ENCODE results near the gene DAZAP1. TPM values are rescaled to one million over a fixed set of nuclear protein-coding genes. Genes with fewer than 3 reads are reported as not detected.
A peak's percentile ranks its signal among the peaks of the same experiment; 100 is the strongest.

DAZAP1 gene
- total and polyA plus RNA-seq, 4 donors: 5.4 to 45.0 (median 29.7) TPM

- peaks cover 0 to 26% (median 8%) of the 10 kb centered on the region in 4 donors for H3K4me1 ChIP-seq (ENCODE audit: control insufficient read depth in 4 of 4, insufficient read depth in 4 of 4, low read length in 3 of 4)
- 66% methylated on average over 31 of the region's 31 CpGs for WGBS
- H3K36me3 ChIP-seq (ENCODE audit: control insufficient read depth in 4 of 4, insufficient read depth in 3 of 4, low read depth in 1 of 4, low read length in 3 of 4): peaks cover 9 to 49% (median 34%) of the 10 kb centered on the region in 4 donors
- peak overlapping the region in 1 of 2 donors; percentile 59 for H3K27ac ChIP-seq (ENCODE audit: low read depth in 1 of 2, low read length in 2 of 2)
- DNase-seq (ENCODE audit: low spot score): no peak
- H3K9ac ChIP-seq (ENCODE audit: low read depth in 1 of 2, low read length in 2 of 2): peak overlapping the region in 1 of 2 donors; percentile 12
- H3K4me3 ChIP-seq (ENCODE audit: low read depth in 1 of 3, low read length in 3 of 3): no peak overlapping the region
- H3K9me3 ChIP-seq (ENCODE audit: control insufficient read depth in 4 of 4, low read length in 3 of 4): no peaks in the 10 kb centered on the region
- H3K27me3 ChIP-seq (ENCODE audit: control insufficient read depth in 4 of 4, insufficient read depth in 4 of 4, low read length in 3 of 4): no peaks in the 10 kb centered on the region
- peak in 1 of 2 donors; percentile 38 for TF ChIP-seq RXRA (IDR thresholded peaks at IDR 0.05)
- no peak for TF ChIP-seq FOXA2 (IDR thresholded peaks at IDR 0.05)
- TF ChIP-seq, protein P1, sequence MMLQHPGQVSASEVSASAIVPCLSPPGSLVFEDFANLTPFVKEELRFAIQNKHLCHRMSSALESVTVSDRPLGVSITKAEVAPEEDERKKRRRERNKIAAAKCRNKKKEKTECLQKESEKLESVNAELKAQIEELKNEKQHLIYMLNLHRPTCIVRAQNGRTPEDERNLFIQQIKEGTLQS (IDR thresholded peaks at IDR 0.05): no peak
- TF ChIP-seq HNF4A (conservative IDR thresholded peaks at IDR 0.05): no peak
- TF ChIP-seq, protein P2, sequence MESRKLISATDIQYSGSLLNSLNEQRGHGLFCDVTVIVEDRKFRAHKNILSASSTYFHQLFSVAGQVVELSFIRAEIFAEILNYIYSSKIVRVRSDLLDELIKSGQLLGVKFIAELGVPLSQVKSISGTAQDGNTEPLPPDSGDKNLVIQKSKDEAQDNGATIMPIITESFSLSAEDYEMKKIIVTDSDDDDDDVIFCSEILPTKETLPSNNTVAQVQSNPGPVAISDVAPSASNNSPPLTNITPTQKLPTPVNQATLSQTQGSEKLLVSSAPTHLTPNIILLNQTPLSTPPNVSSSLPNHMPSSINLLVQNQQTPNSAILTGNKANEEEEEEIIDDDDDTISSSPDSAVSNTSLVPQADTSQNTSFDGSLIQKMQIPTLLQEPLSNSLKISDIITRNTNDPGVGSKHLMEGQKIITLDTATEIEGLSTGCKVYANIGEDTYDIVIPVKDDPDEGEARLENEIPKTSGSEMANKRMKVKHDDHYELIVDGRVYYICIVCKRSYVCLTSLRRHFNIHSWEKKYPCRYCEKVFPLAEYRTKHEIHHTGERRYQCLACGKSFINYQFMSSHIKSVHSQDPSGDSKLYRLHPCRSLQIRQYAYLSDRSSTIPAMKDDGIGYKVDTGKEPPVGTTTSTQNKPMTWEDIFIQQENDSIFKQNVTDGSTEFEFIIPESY (IDR thresholded peaks at IDR 0.05): no peak
- TF ChIP-seq SP1 (IDR thresholded peaks at IDR 0.05): no peak
- no peak for TF ChIP-seq HNF4G (IDR thresholded peaks at IDR 0.05)
- TF ChIP-seq JUND (IDR thresholded peaks at IDR 0.05): no peak
- no peak for TF ChIP-seq FOXA1 (IDR thresholded peaks at IDR 0.05)
- TF ChIP-seq NR2F2 (IDR thresholded peaks at IDR 0.05): no peak
- TF ChIP-seq RAD21 (IDR thresholded peaks at IDR 0.05): no peak
- peak in 1 of 2 donors; percentile 26 for TF ChIP-seq EGR1 (IDR thresholded peaks at IDR 0.05; ENCODE audit: low read depth in 2 of 2)
- TF ChIP-seq YY1 (IDR thresholded peaks at IDR 0.05): peak; percentile 20
Observed at GRCh38 chr19:1360818-1361461, 46.4 kb upstream of the DAZAP1 start.

DNA sequence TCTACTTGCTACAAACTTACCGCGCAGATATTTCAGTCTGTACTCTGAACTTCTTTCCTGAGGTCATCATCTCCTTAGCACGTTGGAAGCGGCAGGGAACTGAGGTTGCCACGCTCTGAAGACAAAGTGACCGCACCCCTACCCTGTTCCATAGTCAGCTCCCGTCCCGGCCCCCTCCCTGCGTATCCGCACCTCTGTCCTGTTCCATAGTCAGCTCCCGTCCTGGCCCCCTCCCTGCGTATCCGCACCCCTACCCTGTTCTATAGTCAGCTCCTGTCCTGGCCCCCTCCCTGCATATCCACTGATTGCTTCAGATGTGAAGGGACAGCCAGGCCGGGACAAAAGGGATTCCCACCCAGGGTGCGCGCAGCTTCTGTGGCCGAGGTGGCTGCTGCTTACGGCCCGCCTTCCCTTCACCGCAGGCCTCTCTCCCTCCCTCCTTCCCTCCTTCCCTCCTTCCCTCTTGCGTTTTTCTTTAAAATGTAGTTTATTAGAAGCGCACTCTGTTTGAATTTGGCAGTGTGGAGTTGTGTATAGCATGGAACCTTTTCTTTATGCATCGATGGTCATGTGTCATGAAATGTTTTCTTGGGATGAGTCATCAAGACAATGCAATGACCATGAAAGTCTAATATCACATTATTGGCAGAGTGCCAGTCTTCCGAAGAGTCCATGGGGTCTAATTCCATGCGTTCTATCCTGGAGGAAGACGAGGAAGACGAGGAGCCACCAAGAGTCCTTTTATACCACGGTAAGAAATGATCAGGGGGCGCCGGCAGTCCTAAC is 45.6 kb upstream of the DAZAP1 start:
- Histone ChIP-seq H3K4me3 (ENCODE audit: low read depth in 1 of 3, low read length in 3 of 3) (no peak overlapping the region), H3K36me3 (ENCODE audit: control insufficient read depth in 4 of 4, insufficient read depth in 3 of 4, low read depth in 1 of 4, low read length in 3 of 4) (peaks cover 9 to 53% (median 40%) of the 10 kb centered on the region in 4 donors), H3K27me3 (ENCODE audit: control insufficient read depth in 4 of 4, insufficient read depth in 4 of 4, low read length in 3 of 4) (no peaks in the 10 kb centered on the region), H3K27ac (ENCODE audit: low read depth in 1 of 2, low read length in 2 of 2) (peak overlapping the region in 1 of 2 donors; percentile 59), H3K9me3 (ENCODE audit: control insufficient read depth in 4 of 4, low read length in 3 of 4) (no peaks in the 10 kb centered on the region), H3K4me1 (ENCODE audit: control insufficient read depth in 4 of 4, insufficient read depth in 4 of 4, low read length in 3 of 4) (peaks cover 0 to 18% (median 1%) of the 10 kb centered on the region in 4 donors), H3K9ac (ENCODE audit: low read depth in 1 of 2, low read length in 2 of 2) (no peak overlapping the region)
- whole genome bisulfite sequencing: 87% methylated on average over 30 of the region's 30 CpGs
- DNase-seq (ENCODE audit: low spot score): no peak
- TF ChIP-seq HNF4A (conservative IDR thresholded peaks at IDR 0.05) (no peak), FOXA2 (IDR thresholded peaks at IDR 0.05) (no peak), GABPA (IDR thresholded peaks at IDR 0.05 in 1 of 2, conservative IDR thresholded peaks at IDR 0.05 in 1 of 2) (no peak), SP1 (IDR thresholded peaks at IDR 0.05) (no peak), RAD21 (IDR thresholded peaks at IDR 0.05) (no peak), REST (IDR thresholded peaks at IDR 0.05) (no peak), JUND (IDR thresholded peaks at IDR 0.05) (no peak), EGR1 (IDR thresholded peaks at IDR 0.05; ENCODE audit: low read depth in 2 of 2) (no peak), HNF4G (IDR thresholded peaks at IDR 0.05) (no peak), FOXA1 (IDR thresholded peaks at IDR 0.05) (no peak)
- TF ChIP-seq, protein P1 (IDR thresholded peaks at IDR 0.05): no peak
- TF ChIP-seq, protein P2 (IDR thresholded peaks at IDR 0.05): no peak
- TF ChIP-seq, protein P3, sequence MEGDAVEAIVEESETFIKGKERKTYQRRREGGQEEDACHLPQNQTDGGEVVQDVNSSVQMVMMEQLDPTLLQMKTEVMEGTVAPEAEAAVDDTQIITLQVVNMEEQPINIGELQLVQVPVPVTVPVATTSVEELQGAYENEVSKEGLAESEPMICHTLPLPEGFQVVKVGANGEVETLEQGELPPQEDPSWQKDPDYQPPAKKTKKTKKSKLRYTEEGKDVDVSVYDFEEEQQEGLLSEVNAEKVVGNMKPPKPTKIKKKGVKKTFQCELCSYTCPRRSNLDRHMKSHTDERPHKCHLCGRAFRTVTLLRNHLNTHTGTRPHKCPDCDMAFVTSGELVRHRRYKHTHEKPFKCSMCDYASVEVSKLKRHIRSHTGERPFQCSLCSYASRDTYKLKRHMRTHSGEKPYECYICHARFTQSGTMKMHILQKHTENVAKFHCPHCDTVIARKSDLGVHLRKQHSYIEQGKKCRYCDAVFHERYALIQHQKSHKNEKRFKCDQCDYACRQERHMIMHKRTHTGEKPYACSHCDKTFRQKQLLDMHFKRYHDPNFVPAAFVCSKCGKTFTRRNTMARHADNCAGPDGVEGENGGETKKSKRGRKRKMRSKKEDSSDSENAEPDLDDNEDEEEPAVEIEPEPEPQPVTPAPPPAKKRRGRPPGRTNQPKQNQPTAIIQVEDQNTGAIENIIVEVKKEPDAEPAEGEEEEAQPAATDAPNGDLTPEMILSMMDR (IDR thresholded peaks at IDR 0.05; ENCODE audit: low read depth, low read length, missing input control): no peak
